K562 (cell line): Measurements from ENCODE around the gene RNASET2. TPM values are rescaled to one million over a fixed set of nuclear protein-coding genes. Genes with fewer than 3 reads are reported as not detected.
A peak's percentile ranks its signal among the peaks of the same experiment; 100 is the strongest.

ENCODE experiments used
- ATAC-seq: fragments of 200-7000 bp; cut with Tn5 transposase; 3 replicates; pipeline ENCODE4 v1.9.1; 2020; ENCODE audit warnings: moderate library complexity
- BruUV-seq: library from RNA; stranded (reverse); fragments of 400-500 nt; replicated peaks from 2 replicates; lab custom pipeline; 2021; lab: Mats Ljungman, UMichigan
- CTCF ChIA-PET: fragments of 300-600 bp; formaldehyde crosslinking; extraction: SDS; loops from one replicate; lab custom pipeline; 2021; ENCODE audit warnings: low intra/inter-chr PET ratio; lab: Yijun Ruan, JAX
- POLR2A ChIA-PET: fragments of 300-600, 350-650 bp; sonication (Branson Sonifier 250); formaldehyde crosslinking; extraction: SDS; loops from one replicate; lab custom pipeline; 2021; ENCODE audit warnings: antibody characterized with exemption, inconsistent platforms; lab: Yijun Ruan, JAX
- DNase-seq, 4 experiments: peaks; one replicate each; pipeline versions ENCODE4 v3.0.0 to v3.0.0-alpha.2; 2011 to 2018; ENCODE audit warnings: low spot score in 3 of 4, mixed read lengths in 3 of 4; ENCODE audit errors: extremely low read depth in 1 of 4
- FAIRE-seq: peaks from 2 replicates; lab custom pipeline; 2011; peaks lifted over from hg19 to GRCh38; lab: Jason Lieb, UNC
- H2AFZ ChIP-seq: 2 replicates; pipeline ENCODE4 v1.6.0; 2011; ENCODE audit warnings: low read depth, low read length, control low read depth, inconsistent platforms
- H3K27ac ChIP-seq: fragments of 200-600 bp; 3 replicates; pipeline ENCODE4 v1.8.0; 2011; ENCODE audit warnings: low read depth, mild to moderate bottlenecking, control low read depth, inconsistent platforms, low read length, moderate library complexity, mixed read lengths; ENCODE audit errors: extremely low read depth
- H3K27me3 ChIP-seq, 2 experiments: fragments of 300-600 bp in 1 of 2; 2 replicates in 1 of 2; 3 replicates in 1 of 2; pipeline versions ENCODE4 v1.6.0 to v1.8.0; 2011; ENCODE audit warnings: inconsistent platforms in 2 of 2, low read length in 2 of 2, mild to moderate bottlenecking in 1 of 2, mixed read lengths in 1 of 2, moderate library complexity in 1 of 2; ENCODE audit not compliant: control insufficient read depth in 2 of 2, insufficient read depth in 2 of 2
- H3K36me3 ChIP-seq: fragments of 300-600 bp; 3 replicates; pipeline ENCODE4 v1.8.0; 2011; ENCODE audit warnings: mild to moderate bottlenecking, low read length, inconsistent platforms; ENCODE audit not compliant: control insufficient read depth, insufficient read depth
- H3K4me1 ChIP-seq, 2 experiments: fragments of 200-600 bp in 1 of 2; replicated peaks in 1 of 2; 2 replicates in 1 of 2; 3 replicates in 1 of 2; pipeline versions ENCODE4 v1.5.1 to v1.8.0; 2011; ENCODE audit warnings: inconsistent platforms in 2 of 2, low read length in 2 of 2, mild to moderate bottlenecking in 1 of 2, mixed read lengths in 1 of 2, moderate library complexity in 1 of 2; ENCODE audit not compliant: control insufficient read depth in 2 of 2, insufficient read depth in 2 of 2
- H3K4me2 ChIP-seq: 2 replicates; pipeline ENCODE4 v1.6.1; 2011; ENCODE audit warnings: low read length, control low read depth, inconsistent platforms, mixed read lengths; ENCODE audit not compliant: insufficient read depth
- H3K4me3 ChIP-seq: fragments of 200-600 bp; sonication (generic), shearing (Covaris generic); 2 replicates; pipeline ENCODE4 v1.5.1; 2016; ENCODE audit warnings: control low read depth, inconsistent platforms
- H3K79me2 ChIP-seq: fragments of 200-600 bp; 3 replicates; pipeline ENCODE4 v1.8.0; 2011; ENCODE audit warnings: low read length, inconsistent platforms; ENCODE audit not compliant: control insufficient read depth, insufficient read depth
- H3K9ac ChIP-seq, 2 experiments: 2 replicates each; pipeline versions ENCODE4 v1.6.0 to v1.6.1; 2011; ENCODE audit warnings: low read depth in 2 of 2, low read length in 2 of 2, control low read depth in 1 of 2, inconsistent platforms in 1 of 2, mild to moderate bottlenecking in 1 of 2, mixed read lengths in 1 of 2; ENCODE audit not compliant: insufficient read depth in 1 of 2
- H3K9me1 ChIP-seq: one replicate; pipeline ENCODE4 v1.6.0; 2011; ENCODE audit warnings: inconsistent platforms, mild to moderate bottlenecking, low read length, moderate library complexity; ENCODE audit not compliant: control insufficient read depth, insufficient read depth
- H3K9me3 ChIP-seq: replicated peaks from 2 replicates; pipeline ENCODE4 v1.5.1; 2011; ENCODE audit warnings: low read depth, low read length, inconsistent platforms; ENCODE audit not compliant: control insufficient read depth, insufficient read depth
- H4K20me1 ChIP-seq: replicated peaks from 2 replicates; pipeline ENCODE4 v1.6.1; 2011; ENCODE audit warnings: low read length, inconsistent platforms, mixed read lengths; ENCODE audit not compliant: control insufficient read depth, insufficient read depth
- IRF2 ChIP-seq: sonication (generic); formaldehyde crosslinking; IDR thresholded peaks from 2 replicates; pipeline ENCODE4 v1.8.1; 2022; ENCODE audit warnings: mild to moderate bottlenecking, missing genetic modification reagents
- MTA2 ChIP-seq: fragments of 450-650 bp; IDR thresholded peaks from 2 replicates; pipeline ENCODE4 v1.6.1; 2016; ENCODE audit warnings: low read depth
- MYBL2 ChIP-seq, 2 experiments: fragments of 450-650 bp in 1 of 2; sonication (generic) in 1 of 2; formaldehyde crosslinking in 1 of 2; IDR thresholded peaks; 2 replicates each; pipeline versions ENCODE4 v1.6.1 to v1.8.1; 2017 to 2022; ENCODE audit warnings: borderline replicate concordance in 1 of 2, inconsistent platforms in 1 of 2, low read depth in 1 of 2, mild to moderate bottlenecking in 1 of 2, missing genetic modification reagents in 1 of 2, moderate library complexity in 1 of 2
- PCBP1 ChIP-seq: fragments of 200-400 bp; formaldehyde crosslinking; IDR thresholded peaks from 2 replicates; pipeline ENCODE4 v1.6.1; 2018; ENCODE audit warnings: mild to moderate bottlenecking, low read depth, low read length; ENCODE audit not compliant: poor library complexity, severe bottlenecking
- XRCC3 ChIP-seq: fragments of 450-650 bp; IDR thresholded peaks from 2 replicates; pipeline ENCODE4 v1.6.1; 2017; ENCODE audit warnings: mild to moderate bottlenecking, moderate library complexity
- ZBTB33 ChIP-seq: sonication (generic); formaldehyde crosslinking; IDR thresholded peaks from 2 replicates; pipeline ENCODE4 v1.8.1; 2023; ENCODE audit warnings: mild to moderate bottlenecking, missing genetic modification reagents
- WGBS: fragments of 100-300 bp; shearing (Covaris generic); methylation state at CpG from one replicate; pipeline ENCODE4 v1.1.6; 2016; ENCODE audit warnings: low coverage, mixed read lengths; ENCODE audit not compliant: insufficient coverage; ENCODE audit errors: missing lambda C conversion rate; 5-methylcytosine and 5-hydroxymethylcytosine counted together
- in situ Hi-C: fragments of 300-500 bp; cut with MboI; formaldehyde crosslinking; loops from 4 replicates; pipeline ENCODE4 v1.15.0; 2018; ENCODE audit warnings: inconsistent platforms, mixed read lengths
- intact Hi-C: fragments of 100-400 bp; cut with micrococcal nuclease; formaldehyde crosslinking; loops from 2 replicates; pipeline ENCODE4 v1.14.2; 2022
- polyA plus RNA-seq, 8 experiments: library from polyadenylated mRNA; depleted of rRNA in 4 of 8; stranded (reverse) in 5 of 8; unstranded in 3 of 8; fragments of >200 nt; fragmentation: Nextera tagmentation in 2 of 8; fragmentation: Illumina TruSeq in 1 of 8; extraction: Ambion mirVana in 2 of 8; extraction: Trizol in 1 of 8; gene quantifications; 2 replicates each; pipeline versions ENCODE4 v1.2.1 to v1.2.3, GENCODE V29; 2011 to 2014; ENCODE audit warnings: inconsistent platforms in 1 of 8, missing spikeins in 1 of 8
- total RNA-seq, 7 experiments: library from RNA; depleted of rRNA in 6 of 7; stranded (reverse); fragments of >200 nt in 6 of 7; fragmentation: Illumina TruSeq in 2 of 7; extraction: Trizol in 2 of 7; gene quantifications; 2 replicates each; pipeline versions ENCODE4 v1.2.1 to v1.2.3, GENCODE V29; 2011 to 2021; ENCODE audit warnings: low replicate concordance in 1 of 7

Gene RNASET2
- total and polyA plus RNA-seq, 9 of the 15 experiments (the other 6 are each of a cell fraction or from before 2014, with no cell fraction given), result 7.4 to 141 (median 91.3) TPM

GRCh38 chr6:166926748-166927147 is 29.6 kb downstream of the RNASET2 start:
- no peaks in the 10 kb centered on the region for H3K9me1 ChIP-seq
- H3K9ac ChIP-seq, result no peak overlapping the region
- intact Hi-C loops (no loop called here), in situ Hi-C loops (no loop called here)
- no peak overlapping the region for H3K4me3 ChIP-seq
- H4K20me1 ChIP-seq, result no peaks in the 10 kb centered on the region
- H3K4me1 ChIP-seq, result peaks cover 13 to 18% of the 10 kb centered on the region in 2 experiments
- no peak overlapping the region for H3K4me2 ChIP-seq
- BruUV-seq, result no TSS peak
- TF ChIP-seq MTA2 (no peak), MYBL2 (IDR thresholded peaks at IDR 0.05; ENCODE audit: low read depth) (no peak), MYBL2 (CRISPR knock-in tag; IDR thresholded peaks at IDR 0.05; ENCODE audit: borderline replicate concordance) (0 out of 2 replicates have a peak, but pooled peaks have one; percentile 50)
- 57% methylated on average over 12 of the region's 12 CpGs for WGBS
- POLR2A ChIA-PET, result interaction anchor here (0.7 to 1.6 kb wide), 2 partner anchors 8 to 10 kb away, joined by 4 to 6 read pairs; no protein-coding TSS in a partner anchor
- DNase-seq, result no peak
- H2AFZ ChIP-seq, result no peak overlapping the region
- no peak for FAIRE-seq
- no peaks in the 10 kb centered on the region for H3K27me3 ChIP-seq
- no peak overlapping the region for H3K27ac ChIP-seq
- ATAC-seq, result no peak
- CTCF ChIA-PET, result no interaction called here
- H3K36me3 ChIP-seq, result peaks cover 5% of the 10 kb centered on the region; the same call in 2 of the 3 replicates
- no peaks in the 10 kb centered on the region for H3K79me2 ChIP-seq
- H3K9me3 ChIP-seq, result no peaks in the 10 kb centered on the region

- POLR2A ChIA-PET, result no interaction called here
- Histone ChIP-seq H3K36me3 (peaks cover 5% of the 10 kb centered on the region; the same call in 2 of the 3 replicates), H2AFZ (no peak overlapping the region), H3K9me1 (no peaks in the 10 kb centered on the region), H3K27me3 (no peaks in the 10 kb centered on the region), H3K27ac (no peak overlapping the region), H3K4me2 (no peak overlapping the region), H3K9ac (peak overlapping the region in 1 of 2 experiments; percentile 18; a peak in 1 of 4 replicates), H3K79me2 (no peaks in the 10 kb centered on the region), H3K9me3 (no peaks in the 10 kb centered on the region), H3K4me3 (no peak overlapping the region), H4K20me1 (no peaks in the 10 kb centered on the region), H3K4me1 (peaks cover 13 to 18% of the 10 kb centered on the region in 2 experiments)
- no peak for TF ChIP-seq PCBP1
- TF ChIP-seq IRF2, result no peak
- 0 out of 2 replicates have a peak, but pooled peaks have one; percentile 60 for TF ChIP-seq ZBTB33 (CRISPR knock-in tag)
- no peak for TF ChIP-seq XRCC3
- no peak for DNase-seq
- FAIRE-seq, result no peak
- CTCF ChIA-PET, result no interaction called here
- intact Hi-C loops (no loop called here), in situ Hi-C loops (no loop called here)
- WGBS, result 53% methylated on average over 19 of the region's 19 CpGs
- ATAC-seq, result no peak
- no TSS peak for BruUV-seq
Measured at GRCh38 chr6:166925141-166925996, 31.0 kb downstream of the RNASET2 start.
